GM12874 (cell line): ENCODE measurements around the gene ABCB1.

Experiments
- TF ChIP-seq, protein P1 (sequence below): IDR thresholded peaks from 2 replicates; pipeline ENCODE4 v1.5.1; 2011; ENCODE audit warnings: low read depth, mild to moderate bottlenecking, control low read depth, low read length, moderate library complexity; ENCODE audit not compliant: insufficient read depth

ABCB1 gene

DNA sequence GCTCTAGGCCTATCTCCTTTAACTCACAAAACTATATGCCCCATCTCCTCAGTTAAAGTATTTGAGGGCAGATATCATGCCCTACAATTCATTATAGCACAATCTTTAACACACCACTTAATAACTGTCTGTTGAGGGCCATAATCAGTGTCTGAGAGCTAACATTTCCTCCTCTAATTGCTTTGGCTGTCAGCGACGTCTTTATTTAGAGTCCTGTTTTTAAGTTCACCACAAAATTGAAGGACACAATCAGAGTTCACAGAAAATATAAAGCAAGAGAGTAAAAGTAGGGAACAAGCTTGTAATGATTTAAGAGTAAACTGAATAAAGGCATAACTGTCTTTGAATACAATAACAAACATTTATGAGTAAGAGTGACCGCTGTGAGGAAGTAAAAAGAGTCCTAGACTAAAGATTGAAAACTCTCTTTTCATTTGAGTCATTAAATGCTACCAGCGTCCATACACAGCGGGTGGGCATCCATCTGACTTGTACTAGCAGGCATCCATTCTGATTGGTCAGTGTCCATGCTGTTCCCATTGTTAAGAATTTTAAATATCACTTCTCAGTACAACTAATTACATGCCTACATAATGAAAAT lies 86.8 kb downstream of the ABCB1 start:
- TF ChIP-seq, protein P1, sequence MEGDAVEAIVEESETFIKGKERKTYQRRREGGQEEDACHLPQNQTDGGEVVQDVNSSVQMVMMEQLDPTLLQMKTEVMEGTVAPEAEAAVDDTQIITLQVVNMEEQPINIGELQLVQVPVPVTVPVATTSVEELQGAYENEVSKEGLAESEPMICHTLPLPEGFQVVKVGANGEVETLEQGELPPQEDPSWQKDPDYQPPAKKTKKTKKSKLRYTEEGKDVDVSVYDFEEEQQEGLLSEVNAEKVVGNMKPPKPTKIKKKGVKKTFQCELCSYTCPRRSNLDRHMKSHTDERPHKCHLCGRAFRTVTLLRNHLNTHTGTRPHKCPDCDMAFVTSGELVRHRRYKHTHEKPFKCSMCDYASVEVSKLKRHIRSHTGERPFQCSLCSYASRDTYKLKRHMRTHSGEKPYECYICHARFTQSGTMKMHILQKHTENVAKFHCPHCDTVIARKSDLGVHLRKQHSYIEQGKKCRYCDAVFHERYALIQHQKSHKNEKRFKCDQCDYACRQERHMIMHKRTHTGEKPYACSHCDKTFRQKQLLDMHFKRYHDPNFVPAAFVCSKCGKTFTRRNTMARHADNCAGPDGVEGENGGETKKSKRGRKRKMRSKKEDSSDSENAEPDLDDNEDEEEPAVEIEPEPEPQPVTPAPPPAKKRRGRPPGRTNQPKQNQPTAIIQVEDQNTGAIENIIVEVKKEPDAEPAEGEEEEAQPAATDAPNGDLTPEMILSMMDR, result no peak

DNA sequence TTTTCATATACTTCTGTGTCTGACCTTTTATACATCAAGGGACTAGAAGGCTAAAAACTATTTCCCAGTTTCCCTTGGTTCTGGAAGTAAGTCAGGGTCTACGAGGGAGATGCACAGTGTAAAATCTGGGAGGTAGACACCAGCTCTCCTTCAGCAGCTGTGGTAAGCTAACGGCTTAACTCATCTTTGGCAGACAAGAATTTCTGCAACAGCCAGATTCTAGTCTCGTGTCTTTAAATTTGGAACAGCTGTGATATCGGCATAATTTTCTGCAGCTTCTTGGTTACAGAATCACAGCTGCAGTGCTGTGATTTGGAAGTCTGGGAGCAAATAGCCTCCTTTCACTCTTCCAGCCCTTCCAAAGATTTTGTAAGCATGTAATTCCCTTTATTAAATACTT lies 87.8 kb downstream of the ABCB1 start:
- TF ChIP-seq, protein P1, result no peak

GRCh38 chr7:87511510-87511909 lies 89.2 kb downstream of the ABCB1 start:
- TF ChIP-seq, protein P1, result no peak

DNA sequence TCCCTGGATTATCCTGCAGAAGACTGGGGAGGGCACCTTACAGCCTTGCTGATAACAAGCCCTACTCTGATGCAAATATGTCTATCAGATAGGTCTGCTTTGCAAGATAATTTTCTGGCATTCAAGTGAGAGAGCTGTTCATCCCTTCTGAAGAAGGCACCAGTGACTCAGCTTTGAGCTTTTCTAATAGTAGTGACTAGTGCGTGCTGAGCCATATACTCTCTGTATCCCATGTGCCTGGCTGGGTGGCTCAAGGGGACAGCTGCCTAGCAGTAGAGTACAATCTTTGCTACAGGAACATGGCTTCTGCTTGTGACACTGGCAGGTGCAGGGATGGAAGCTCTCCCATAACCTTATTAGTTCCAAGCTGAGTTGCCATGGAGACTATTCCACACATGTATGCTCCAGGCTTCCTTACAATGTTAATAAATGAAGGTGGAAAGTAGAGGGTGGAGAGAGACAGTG lies 90.2 kb downstream of the ABCB1 start:
- TF ChIP-seq, protein P1, result no peak

- TF ChIP-seq, protein P1, result no peak
Observed at GRCh38 chr7:87507446-87507845, 93.2 kb downstream of the ABCB1 start.

DNA sequence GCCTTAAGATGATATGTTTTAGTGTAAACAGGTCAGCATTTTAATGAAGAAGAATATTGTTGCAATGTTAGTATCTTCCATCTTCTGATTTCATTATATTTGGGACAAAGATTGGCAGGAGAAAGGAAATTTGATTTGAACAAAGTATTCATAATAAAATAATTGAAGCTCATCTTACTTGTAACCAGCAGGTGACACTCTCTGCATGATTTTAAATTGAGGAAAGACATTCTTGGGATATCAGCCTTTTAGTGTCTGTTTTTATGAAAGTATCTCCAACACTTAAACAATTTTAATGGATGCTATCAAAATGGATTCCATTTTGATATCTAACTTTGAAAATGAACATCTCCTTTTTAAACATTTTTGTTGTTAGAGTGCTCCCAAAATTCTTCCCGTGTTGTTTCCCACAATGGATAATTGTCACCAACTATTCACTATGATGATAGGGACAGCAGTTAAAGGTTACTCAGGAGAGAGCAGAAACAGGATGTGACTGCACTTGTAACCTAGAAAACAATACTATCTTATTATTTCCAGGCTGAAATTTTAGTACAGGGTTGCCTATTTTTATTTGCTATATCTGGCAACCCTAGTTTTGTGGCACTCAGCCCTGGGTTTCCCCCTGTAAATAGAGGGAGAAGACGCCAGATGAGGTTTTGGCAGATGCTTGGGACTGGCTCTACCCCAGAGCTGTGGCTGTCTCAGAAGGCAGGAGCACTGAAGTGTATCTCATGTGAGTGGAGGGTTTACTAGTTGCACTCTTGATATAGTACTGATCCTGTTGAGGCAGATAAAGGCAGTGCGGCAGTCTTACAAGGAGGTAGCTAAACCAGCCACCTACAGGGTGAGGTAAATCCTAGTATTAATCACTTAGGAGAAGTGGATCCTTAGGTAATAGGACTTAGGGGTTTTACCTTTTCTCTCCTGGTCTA lies 94.2 kb downstream of the ABCB1 start:
- TF ChIP-seq, protein P1, result no peak

DNA sequence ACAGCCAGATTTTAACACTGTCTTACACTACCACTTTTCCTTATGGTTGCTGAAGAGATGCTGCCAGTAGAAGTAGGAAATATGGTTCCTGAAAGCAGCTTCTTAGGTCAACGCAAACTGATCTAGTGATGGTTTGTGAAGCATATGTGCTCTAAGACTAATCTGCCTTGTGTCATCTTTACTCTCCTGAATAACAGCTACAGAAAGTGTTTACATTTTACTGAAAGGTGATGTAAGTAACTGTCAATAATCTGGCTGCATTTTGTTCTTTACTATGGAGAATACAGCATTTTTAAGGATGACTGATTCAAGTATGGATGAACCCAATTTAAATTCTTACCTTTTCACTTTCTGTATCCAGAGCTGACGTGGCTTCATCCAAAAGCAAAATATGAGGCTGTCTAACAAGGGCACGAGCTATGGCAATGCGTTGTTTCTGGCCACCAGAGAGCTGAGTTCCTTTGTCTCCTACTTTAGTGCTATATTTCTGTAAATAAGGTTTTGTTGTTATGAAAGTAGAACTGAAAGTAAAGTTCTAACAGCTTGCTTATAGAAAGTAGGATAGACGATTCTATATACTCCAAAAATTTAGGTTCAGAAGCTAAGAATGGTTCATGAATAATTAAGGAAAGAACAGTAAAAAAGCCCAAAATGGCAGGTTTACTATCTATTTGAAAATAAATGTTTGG lies 95.0 kb downstream of the ABCB1 start:
- TF ChIP-seq, protein P1, result no peak
